Measurements from ENCODE around the gene MREG.
A peak's percentile ranks its signal among the peaks of the same experiment; 100 is the strongest.
"Not testable (repeated sequence)": the region's sequence is repeated elsewhere in the genome, so short reads cannot be mapped to it uniquely, and the experiment has no call there.

The MREG gene

DNA sequence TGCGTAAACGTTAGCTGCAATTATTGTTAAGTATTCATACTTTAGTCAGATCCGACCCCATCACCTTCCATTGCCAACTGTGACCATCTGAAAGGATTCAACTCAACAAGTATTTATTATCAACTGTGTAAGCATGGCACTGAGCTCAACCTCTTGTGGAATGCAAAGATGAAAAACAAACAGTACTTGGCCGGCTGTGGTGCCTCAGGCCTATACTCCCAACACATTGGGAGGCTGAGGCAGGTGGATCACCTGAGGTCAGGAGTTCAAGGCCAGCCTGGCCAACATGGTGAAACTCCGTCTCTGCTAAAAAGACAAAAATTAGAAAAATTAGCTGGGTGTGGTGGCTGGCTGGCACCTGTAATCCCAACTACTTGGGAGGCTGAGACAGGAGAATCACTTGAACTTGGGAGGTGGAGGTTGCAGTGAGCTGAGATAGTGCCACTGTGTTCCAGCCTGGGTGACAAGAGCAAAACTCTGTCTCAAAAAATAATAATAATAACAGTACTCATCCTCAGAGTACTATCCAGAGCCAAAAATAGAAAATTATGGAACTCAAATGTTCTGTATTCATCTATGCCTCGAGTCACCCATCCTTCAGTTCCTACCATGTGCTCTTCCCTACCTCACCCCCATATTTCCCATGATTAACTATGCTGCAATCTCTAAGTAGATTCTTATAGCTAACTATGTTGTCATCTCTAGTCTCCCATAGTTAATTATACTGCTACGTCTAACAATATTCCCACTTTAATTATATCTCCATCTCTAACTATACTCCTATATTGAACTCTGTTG lies 8.6 kb upstream of the MREG start:
- no peak for DNase-seq

DNA sequence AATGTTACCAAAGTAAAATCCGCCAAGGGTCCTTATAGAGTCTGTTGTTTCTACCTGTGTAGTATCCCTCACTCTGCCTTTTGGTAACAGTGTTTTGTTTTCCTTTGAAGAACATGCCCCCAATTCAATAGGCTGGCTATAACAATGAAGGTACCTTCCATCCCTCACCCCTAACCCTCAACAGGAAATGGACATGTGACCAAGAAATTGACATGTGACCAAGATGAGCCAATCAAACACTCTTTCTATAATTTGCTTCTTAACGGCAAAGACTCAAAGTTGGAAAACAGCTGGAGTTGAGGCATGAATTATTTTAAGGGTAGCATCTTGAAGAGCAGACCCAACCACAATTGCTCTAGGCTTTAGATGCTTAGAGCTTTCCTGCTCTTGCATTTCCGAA lies 5.4 kb upstream of the MREG start:
- DNase-seq: no peak

DNA sequence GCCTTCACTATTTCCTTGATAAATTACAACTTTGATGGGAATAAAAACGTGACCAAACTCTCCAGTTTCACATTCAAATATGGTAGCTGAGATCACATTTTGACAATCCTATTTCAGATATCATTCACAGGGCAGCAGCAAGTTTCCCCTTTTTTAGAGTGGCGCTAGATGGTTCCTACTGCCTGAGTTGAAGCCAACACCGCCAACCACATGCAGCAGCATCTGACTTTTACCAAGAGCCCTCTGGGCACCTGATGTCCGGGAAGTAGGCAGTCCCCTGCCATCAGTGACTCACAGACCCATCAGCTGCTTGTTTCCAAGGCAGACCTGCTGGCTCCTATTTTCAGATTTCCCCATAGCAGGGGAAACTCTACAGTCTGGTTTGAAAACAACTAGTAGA lies 4.0 kb upstream of the MREG start:
- peak; percentile 15 for DNase-seq

DNA sequence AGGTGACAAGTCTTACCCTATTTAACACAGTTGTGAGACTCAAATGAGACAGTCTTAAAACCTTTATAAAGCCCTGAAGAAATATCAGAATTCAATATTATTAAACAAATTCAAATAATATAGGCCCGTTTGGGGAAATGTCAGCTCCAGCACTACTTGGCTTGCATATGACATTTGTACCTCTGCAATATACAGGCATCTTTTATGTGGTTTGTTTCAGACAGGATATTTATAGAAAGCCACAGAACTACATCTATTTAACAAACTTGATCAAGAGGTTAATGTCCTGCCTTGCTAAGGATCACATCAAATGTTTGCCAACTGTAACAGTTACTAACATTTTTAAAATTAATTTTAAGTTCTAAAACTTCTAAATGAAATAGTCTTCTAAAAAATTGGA lies 3.2 kb upstream of the MREG start:
- no peak for DNase-seq

DNA sequence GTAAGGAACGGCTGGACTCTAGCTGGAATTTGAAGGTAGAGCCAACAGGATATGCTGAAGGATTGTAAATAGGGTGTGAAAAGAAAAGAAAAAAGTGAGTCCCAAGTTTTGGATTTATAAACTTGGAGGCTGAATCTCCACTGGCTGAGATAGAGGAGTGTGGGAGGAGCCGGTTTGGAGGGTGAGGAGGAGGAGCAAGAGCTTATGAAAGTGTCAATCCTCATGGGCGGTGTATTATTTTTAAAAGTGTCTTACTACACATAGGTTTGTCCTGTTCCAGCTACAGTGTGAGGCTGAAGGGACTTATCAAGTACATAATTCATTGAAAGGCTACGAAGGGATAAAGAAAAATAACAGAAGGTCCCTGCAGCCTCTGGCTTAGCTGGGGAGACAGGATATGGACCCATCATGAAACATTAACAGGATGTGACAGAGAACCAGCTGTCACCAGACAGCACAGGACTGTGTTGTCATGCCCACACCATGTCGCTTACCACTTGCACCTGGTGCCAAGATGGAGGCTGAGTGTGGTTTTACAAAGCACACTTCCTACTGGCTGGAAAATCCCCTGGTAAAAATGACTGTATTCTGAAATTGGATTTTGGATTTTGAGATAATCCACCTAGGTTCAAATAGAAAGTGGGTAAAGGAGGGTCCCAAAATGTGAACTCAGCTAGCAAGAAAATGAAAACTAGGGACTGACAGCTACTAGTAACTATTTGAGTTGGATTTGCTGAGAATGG lies 2.5 kb upstream of the MREG start:
- peak; percentile 80 for DNase-seq

DNA sequence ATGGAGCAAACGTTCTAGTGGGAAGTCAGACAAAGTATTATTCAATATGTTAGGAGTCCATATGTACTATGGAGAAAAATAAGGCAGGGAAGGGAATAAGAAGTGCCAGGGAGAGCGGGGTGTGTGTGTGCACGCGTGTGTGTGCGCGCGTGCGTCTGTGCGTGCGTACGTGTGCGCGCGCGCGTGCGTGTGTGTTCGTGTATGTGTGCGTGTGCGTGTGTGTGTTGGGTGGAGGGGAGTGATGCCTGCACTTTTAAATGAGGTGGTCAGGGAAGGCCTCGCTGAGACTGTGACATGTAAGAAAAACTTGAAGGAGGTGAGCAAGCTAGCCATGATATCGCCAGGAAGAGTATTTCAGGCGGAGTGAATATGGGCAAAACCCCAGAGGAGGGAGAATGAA lies 1.6 kb upstream of the MREG start:
- no peak for DNase-seq

DNA sequence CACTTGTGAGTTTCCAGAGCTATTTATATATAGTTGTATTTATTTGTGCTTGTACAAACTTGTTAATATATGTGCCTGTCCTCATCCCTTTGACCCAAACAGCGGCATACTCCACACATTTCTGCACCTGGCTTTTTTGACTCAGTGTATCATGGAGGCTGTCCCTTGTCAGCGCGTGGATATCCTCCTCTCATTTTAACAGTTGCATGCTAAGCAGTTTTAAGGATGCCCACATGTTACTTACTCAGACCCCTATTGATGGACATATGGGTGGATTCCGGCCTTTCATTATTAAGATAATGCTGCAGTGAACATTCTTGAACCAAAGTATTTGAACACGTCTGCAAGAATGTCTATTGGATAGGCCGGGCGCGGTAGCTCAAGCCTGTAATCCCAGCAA lies 655 bp upstream of the MREG start:
- no peak for DNase-seq

DNA sequence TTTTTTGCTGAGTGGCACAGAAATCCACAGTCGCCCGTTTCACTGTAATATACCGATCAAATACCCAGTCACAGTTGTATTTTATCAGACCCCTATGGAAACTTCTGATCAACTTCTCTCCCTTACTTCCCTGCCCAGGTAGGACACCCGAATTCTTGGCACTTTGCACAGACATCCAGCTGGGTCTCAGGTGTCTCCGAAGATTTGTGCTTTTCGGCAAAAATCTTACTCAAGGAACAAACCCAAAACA lies 596 bp downstream of the MREG start:
- DNase-seq: no peak

DNA sequence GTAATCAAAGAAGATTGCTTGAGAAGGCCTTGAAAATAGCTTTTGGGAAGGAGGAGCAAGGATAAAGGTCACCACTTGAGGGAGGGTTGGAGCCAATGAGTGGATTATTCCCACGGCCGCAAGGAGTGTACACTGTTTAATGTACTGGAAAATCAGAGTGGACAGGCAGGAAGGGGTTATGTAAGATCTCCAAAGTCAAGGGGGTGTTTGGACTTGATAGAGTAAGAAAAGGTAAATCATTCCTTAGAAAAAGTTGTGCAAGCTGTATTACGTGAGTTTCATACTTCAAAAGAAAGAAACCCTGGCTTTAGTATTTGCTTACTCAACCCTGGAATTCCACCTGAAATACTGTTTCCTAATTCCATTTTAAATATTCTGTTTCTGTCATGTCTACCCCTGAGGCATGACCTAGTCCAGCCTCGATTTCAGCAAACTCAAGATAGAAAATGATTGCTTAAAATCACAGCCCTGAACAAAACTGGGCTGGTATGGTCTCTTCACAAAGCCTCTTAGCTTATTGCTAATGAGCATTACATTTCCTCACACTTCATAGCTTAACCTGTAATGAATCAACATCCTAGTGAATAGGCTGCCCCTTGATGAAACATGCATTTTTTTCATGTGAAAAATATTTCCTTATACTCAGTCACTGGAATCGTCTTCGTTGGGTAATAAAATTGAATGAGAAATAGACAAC lies 1.1 kb downstream of the MREG start:
- peak; percentile 17 for DNase-seq

DNA sequence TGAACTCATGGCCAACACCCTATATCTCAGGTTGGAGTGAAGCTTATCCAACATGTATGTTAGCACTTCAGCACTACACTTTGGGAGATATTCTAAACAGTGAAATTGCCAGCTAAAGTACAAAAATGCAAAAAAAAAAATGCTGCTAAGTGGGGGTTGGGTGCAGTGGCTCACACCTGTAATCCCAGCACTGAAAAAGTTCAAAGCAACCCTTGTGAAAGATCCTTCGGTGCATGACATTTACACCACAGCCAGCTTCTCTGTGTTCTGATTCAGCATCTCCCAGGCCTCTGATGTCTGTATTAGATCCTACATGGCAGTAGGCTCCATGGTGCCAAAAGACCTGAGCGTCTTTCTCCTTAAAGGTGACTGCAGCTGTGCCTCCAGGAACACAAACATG lies 4.1 kb downstream of the MREG start:
- DNase-seq: not testable (repeated sequence)

DNA sequence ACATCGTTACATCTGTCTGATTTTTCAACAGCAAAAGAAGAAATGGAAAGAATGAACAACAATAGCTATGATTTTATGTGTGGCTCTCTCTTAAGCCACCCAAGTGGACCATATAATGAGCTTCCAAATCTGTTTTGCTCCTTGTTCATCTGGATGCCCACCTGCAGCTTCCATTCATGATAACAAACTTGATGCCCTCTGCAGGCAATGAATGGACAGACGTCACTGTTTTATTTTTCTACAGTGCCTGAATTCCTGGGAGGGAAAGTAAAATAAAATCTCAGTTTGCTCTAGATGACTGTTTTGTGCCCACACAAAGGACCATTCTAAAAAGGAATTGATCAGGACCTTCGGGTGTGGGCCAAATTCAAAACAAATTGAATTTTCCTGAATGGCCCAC lies 5.0 kb downstream of the MREG start:
- no peak for DNase-seq

DNA sequence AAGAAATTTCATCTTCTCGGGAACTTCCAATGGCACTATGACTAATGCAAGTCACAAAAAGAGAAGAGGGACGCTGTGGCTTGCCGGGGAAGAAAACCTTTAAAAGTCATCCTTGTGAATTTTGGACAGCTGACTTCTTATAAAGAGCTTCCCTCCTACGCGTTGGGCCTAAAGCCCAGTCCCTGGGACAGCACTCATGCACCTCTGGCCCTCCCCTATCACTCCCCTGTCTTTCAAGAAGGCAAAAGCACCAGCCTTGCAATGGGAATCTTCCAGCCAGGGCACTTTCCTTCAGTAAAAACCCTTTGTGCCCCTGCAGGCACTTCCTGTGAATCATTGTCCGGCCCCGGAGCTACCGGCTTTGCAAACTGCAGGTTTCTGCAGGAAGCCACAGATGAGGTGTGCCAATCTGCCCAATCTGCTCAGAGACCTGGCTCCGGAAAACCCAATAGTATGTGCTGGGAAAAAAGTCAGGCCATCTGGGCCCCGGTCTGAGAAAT lies 7.1 kb downstream of the MREG start:
- no peak for DNase-seq

DNA sequence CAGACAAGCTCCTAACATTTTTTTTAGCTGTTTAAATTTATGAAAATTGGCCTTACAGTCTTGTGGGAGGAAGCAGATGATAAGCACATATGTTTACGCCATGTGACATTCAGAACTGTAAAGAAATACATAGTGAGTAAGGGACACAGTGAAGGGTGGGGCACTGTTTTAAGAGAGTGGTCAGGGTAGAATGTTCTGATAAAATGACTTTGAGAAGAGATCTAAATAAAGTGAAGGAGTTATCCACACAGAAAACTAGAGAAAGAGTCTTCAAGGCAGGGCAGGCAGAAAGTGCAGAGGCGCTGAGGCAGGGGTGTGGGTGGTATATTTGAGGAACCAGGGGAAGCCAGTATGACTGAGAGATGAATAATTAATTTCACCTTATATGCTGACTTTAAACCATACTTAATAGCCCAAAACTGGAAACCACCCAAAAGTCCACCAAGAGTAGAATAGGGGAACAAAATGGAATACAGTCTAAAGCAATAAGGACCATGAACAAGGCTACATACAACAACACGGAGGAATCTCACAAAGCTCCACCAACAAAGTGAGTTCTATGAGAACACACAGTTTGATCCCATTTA lies 8.6 kb downstream of the MREG start:
- no peak for DNase-seq

DNA sequence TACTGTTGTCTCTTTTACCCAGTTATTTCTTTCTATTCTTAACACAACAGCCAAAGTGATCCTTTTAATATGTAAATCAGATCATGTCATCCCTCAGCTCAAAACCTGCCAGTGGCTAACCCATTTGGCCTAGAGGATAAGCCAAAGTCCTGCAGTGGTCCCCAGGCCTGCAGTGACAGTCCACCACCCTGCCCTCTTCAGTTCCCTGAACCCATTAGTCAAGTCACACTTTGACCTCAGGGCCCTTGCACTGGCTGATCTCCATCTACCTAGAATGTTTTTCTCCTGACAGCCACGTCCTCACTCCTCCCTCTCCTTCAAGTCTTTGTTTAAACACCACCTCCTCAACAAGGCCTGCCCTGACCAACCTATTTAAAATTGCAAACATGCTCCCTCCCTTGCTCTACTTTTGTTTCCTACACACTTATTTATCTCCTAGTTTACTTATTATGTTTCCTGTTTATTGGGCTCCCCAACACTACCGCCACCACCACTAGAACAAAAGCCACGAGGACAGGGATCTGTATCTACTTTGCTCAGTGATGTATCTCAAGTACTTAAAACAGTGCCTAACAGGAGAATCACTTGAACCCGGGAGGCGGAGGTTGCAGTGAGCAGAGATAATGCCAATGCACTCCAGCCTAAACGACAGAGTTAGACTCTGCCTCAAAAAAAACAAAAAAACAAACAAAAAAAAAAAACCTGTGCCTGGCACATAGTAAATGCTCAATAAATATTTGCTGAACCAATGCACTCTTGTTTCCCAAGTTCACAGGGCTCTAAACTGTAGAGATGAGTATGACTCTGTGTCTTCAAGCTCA lies 9.3 kb downstream of the MREG start:
- DNase-seq: no peak

DNA sequence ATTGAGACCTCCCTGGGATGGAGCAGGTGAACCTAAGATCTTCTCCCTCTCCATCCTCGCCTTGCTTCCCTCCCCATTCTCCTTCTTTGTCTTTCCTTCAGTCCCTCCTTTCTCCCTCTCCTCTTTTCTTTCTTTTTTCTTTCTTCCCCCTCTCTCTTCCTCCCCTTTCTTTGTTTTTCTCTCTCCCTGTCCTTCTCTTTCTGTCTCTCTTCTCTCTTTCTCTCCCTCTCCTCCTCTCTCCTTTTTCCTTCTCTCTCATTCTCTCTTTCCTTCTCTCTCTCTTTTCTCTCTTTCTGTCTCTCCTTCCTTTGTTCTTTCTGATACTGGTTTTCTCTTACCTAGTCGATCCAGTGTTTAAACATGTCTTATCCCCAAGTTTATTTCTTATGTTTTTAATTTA lies 10.7 kb downstream of the MREG start:
- no peak for DNase-seq

DNA sequence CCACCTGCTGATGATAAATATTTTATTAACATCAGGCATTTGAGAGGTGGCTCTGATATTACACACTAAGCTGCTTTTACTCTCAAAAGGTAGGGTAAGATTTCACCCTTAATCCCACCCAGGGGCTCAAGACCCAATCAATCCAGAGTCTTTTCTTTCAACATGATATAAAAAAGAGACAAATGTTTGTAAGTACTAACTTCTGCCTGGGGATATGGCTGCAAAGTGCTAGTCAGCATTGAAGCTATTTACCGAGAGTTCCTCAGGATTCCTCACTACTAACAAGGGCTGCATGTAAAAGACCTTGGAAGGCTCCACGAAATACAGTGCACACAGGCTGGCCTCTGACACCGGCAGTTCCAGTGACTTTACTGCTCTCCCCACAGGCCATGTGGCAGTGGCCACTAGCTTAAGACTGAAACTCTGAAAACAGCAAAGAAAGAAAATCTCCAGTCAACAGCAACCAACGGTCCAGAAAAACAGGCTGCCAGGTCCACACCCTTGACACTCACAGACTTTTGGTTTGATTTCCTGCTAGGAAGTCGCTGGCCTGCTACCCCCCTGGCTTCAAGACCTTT lies 11.2 kb downstream of the MREG start:
- no peak for DNase-seq

DNA sequence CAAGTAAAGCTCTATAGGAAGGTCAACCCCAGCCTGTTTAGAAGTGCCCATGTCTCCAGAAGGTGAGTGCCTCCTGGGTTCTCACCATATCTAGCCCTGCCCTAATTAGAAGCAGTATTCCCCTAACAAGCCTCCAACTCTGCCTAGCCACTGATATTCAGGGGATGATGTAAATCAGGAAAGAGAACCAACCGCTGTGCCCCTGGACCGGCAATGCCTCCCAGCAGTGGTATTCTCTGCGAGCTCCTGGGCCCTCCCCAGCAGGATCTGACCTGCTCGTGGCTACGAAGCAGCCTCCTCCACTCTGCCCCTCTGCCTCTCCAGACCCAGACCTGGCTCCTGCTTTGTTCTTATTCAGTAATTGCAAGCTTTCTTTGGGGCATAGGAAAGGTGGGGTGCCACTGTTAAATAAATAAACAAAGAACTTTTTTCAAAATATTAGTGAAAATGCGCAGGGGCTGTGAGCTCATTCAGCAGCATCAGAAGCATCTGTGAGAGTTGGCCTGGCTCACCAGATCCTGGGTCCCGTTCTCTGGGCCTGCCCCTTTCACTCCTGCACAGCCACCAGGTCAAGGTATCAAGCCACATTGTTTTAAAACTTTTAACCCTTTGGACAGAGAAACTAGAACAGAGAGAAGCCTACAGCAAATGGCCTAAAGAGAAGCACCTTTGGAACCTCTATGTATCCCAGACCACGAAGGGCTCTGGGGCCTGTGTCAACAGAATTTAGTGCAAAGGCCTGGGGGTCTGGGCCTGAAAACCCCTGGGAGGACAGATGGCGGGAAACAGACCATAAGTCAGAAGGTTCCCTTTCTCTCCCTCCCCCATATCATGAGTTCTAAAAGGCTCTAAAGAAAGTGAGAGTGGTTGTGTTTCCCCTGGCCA lies 11.9 kb downstream of the MREG start:
- no peak for DNase-seq

DNA sequence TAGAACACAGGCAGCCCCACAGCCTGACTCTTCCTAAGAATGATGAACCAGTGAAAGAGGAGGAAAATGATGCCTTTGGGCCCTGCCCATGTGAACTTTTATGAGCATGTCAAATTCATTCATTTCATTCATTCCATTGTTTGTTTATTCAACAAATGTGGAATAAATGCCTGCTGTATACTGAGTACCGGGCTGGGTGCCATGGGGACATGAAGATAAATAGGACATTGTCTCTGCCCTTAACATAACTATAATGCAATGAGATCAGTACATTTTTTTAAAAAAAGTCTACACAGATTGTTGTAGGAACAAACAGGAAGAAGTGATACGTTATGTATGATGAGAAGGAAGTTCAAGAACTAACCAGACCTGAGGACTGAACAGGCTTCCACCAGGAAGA lies 14.7 kb downstream of the MREG start:
- no peak for DNase-seq

DNA sequence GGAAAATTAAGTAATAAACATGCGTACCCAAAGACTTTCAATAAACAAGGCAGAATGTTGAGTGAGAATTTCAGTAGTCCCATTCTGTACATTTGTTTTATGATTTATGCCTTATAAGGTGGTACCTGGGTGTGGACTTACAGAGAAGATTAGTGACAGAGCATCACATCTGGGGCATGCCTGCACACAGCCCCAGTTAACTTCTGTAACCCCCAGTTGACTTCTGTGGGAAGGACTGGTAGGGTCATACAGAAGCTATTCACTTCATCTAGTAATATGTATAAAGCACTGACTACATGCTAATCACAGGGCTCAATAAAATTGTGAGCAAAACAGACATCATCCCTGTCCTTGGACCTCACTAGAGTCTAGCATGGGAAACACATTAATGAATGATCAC lies 16.1 kb downstream of the MREG start:
- no peak for DNase-seq

DNA sequence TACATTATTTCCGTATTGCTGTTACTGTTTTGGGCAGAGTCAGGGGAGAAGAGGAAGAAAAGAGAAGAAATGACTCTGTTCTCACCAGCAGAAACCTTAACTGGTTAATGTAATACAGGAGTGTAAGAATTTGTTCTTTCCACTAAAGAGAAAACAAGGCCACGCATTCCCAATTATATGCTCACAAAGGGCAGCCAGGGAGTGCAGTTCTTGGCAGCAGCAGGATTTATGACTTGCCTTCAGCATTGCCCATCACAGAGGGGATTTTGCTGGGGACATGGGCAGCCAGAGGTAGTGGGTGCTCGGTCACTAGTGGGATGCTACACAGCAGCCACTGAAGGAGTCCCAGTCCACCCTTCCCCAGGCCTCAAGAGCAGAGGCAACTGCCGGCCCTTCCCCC lies 18.4 kb downstream of the MREG start:
- no peak for DNase-seq

DNA sequence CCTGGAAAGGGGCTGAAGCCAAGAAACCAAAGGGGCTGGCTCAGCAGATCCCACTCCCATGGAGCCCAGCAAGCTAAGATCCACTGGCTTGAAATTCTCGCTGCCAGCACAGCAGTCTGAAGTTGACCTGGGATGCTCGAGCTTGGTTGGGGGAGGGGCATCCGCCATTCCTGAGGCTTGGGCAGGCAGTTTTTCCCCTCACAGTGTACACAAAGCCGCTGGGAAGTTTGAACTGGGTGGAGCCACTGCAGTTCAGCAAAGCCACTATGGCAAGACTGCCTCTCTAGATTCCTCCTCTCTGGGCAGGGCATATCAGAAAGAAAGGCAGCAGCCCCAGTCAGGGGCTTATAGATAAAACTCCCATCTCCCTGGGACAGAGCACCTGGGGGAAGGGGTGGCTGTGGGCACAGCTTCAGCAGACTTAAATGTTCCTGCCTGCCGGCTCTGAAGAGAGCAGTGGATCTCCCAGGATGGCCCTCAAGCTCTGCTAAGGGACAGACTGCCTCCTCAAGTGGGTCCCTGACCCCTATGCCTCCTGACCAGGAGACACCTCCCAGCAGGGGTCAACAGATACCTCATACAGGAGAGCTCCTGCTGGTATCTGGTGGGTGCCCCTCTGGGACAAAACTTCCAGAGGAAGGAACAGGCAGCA lies 24.7 kb downstream of the MREG start:
- not testable (repeated sequence) for DNase-seq
